Ishikawa (cell line): Measurements from ENCODE around the gene SS18L1.

ENCODE experiments used
- CEBPB ChIP-seq: IDR thresholded peaks from 2 replicates; pipeline ENCODE4 v1.6.1; 2012
- CREB1 ChIP-seq: IDR thresholded peaks from 2 replicates; pipeline ENCODE4 v1.6.1; 2012; ENCODE audit warnings: low read depth
- EGR1 ChIP-seq: IDR thresholded peaks from 2 replicates; pipeline ENCODE4 v1.6.1; 2012
- EP300 ChIP-seq: IDR thresholded peaks from 2 replicates; pipeline ENCODE4 v1.6.1; 2012; ENCODE audit warnings: borderline replicate concordance
- FOXM1 ChIP-seq: IDR thresholded peaks from 2 replicates; pipeline ENCODE4 v1.6.1; 2012; ENCODE audit warnings: low read depth, borderline replicate concordance
- MAX ChIP-seq: IDR thresholded peaks from 2 replicates; pipeline ENCODE4 v1.6.1; 2012
- NFIC ChIP-seq: IDR thresholded peaks from 2 replicates; pipeline ENCODE4 v1.6.1; 2012
- RAD21 ChIP-seq: IDR thresholded peaks from 2 replicates; pipeline ENCODE4 v1.6.1; 2012; ENCODE audit warnings: low read depth
- REST ChIP-seq: IDR thresholded peaks from 2 replicates; pipeline ENCODE4 v1.6.1; 2012; ENCODE audit warnings: low read depth, mild to moderate bottlenecking
- TAF1 ChIP-seq: IDR thresholded peaks from 2 replicates; pipeline ENCODE4 v1.6.1; 2012; ENCODE audit warnings: low read depth, mild to moderate bottlenecking
- TCF12 ChIP-seq: IDR thresholded peaks from 2 replicates; pipeline ENCODE4 v1.6.1; 2012; ENCODE audit warnings: low read depth
- TEAD4 ChIP-seq: IDR thresholded peaks from 2 replicates; pipeline ENCODE4 v1.6.1; 2012
- USF1 ChIP-seq: IDR thresholded peaks from 2 replicates; pipeline ENCODE4 v1.6.1; 2012
- YY1 ChIP-seq: IDR thresholded peaks from 2 replicates; pipeline ENCODE4 v1.6.1; 2012; ENCODE audit warnings: low read depth
- ZBTB7A ChIP-seq: IDR thresholded peaks from 2 replicates; pipeline ENCODE4 v1.6.1; 2012; ENCODE audit warnings: low read depth

SS18L1 gene

GRCh38 chr20:62227591-62227976 is 84.0 kb downstream of the SS18L1 start:
- no peak for TF ChIP-seq CREB1
- 0 out of 2 replicates have a peak, but pooled peaks have one; percentile 3 for TF ChIP-seq MAX
- no peak for TF ChIP-seq YY1
- TF ChIP-seq ZBTB7A, result no peak

GRCh38 chr20:62227977-62228958 is 84.7 kb downstream of the SS18L1 start:
- TF ChIP-seq ZBTB7A (no peak; the same call in 1 of the 2 replicates), MAX (0 out of 2 replicates have a peak, but pooled peaks have one; percentile 20)

- TF ChIP-seq ZBTB7A, result no peak
- no peak for TF ChIP-seq USF1
- no peak for TF ChIP-seq EP300
- TF ChIP-seq CEBPB, result no peak
- TF ChIP-seq RAD21, result no peak
- TF ChIP-seq YY1, result no peak
- TF ChIP-seq TEAD4, result no peak
- no peak for TF ChIP-seq FOXM1
- TF ChIP-seq CREB1, result no peak
- TF ChIP-seq NFIC, result no peak
- no peak for TF ChIP-seq EGR1
- no peak for TF ChIP-seq REST
- TF ChIP-seq TAF1, result no peak
- no peak for TF ChIP-seq TCF12
- no peak for TF ChIP-seq MAX
Measured at GRCh38 chr20:62228982-62229545, 85.5 kb downstream of the SS18L1 start.

- TF ChIP-seq MAX, result no peak
Measured at GRCh38 chr20:62229667-62230066, 86.1 kb downstream of the SS18L1 start.

- no peak for TF ChIP-seq TEAD4
- no peak for TF ChIP-seq EP300
- TF ChIP-seq ZBTB7A, result no peak
- no peak for TF ChIP-seq TAF1
- TF ChIP-seq TCF12, result no peak
- no peak for TF ChIP-seq REST
- no peak for TF ChIP-seq EGR1
- TF ChIP-seq CEBPB, result no peak
- no peak for TF ChIP-seq NFIC
- no peak for TF ChIP-seq RAD21
- no peak for TF ChIP-seq MAX
- TF ChIP-seq FOXM1, result no peak
- TF ChIP-seq YY1, result no peak
- no peak for TF ChIP-seq CREB1
- TF ChIP-seq USF1, result no peak
Measured at GRCh38 chr20:62230276-62230675, 86.7 kb downstream of the SS18L1 start.

GRCh38 chr20:62230696-62231095 is 87.1 kb downstream of the SS18L1 start:
- TF ChIP-seq MAX (no peak), TAF1 (no peak), EP300 (no peak), TCF12 (no peak)
